Measurements from ENCODE around the gene CHMP4A. TPM values are rescaled to one million over a fixed set of nuclear protein-coding genes. Genes with fewer than 3 reads are reported as not detected.
A peak's percentile ranks its signal among the peaks of the same experiment; 100 is the strongest.
"Not testable (repeated sequence)": the region's sequence is repeated elsewhere in the genome, so short reads cannot be mapped to it uniquely, and the experiment has no call there.

The CHMP4A gene
- total RNA-seq, 2 experiments from 2014 or later = 79.8 to 93.2 TPM

- ChIA-PET POLR2A (no interaction called here), CTCF (interaction anchor here (0.6 to 1.9 kb wide), 4 partner anchors 14 to 361 kb away, joined by 3 to 5 read pairs (median 4); no protein-coding TSS in a partner anchor)
- Mint-ChIP-seq H3K4me1 (peaks cover 13% of the 10 kb centered on the region), H3K9me3 (no peaks in the 10 kb centered on the region), H3K36me3 (ENCODE audit: low read depth) (peaks cover 12% of the 10 kb centered on the region), H3K27ac (no peak overlapping the region), H3K4me3 (no peak overlapping the region), H3K27me3 (no peaks in the 10 kb centered on the region)
- DNase-seq = no peak
Measured at GRCh38 chr14:24255438-24255837, 42.1 kb upstream of the CHMP4A start.

DNA sequence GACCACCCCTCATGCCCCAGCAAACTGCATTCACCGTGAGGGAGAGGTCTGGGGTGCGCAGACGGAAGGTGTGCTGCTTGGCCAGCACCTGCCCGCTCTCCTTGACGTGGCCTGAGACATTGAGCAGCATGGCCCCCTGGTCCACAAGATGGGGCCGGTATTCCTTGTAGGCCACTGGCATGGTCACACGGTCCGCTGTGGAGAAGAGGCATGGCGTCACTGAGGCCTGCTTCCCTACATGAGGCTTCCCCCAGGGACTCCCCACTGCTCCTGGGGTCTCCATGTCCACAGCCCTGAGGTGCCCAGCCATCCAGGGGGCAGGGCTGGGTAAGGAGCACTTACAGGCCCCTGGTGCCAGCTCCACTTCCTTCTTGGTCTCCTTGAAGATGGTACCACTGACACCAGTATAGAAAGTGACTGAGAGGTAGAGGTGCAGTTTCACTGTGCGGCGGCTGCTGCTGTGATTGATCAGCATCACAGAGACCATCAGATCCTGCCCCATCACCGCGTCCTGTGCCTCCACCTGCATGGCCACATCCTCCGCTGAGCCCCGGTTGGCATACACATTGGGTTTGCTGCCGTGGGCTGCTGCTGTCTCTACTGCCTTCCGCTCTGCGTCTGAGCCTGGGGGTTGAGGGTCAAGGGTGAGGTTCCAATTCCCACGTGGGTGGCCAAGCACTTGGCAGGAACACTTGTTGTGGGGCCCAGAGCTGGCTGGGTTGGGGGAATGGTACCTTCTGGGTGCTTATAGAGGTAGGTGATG, 41.5 kb upstream of the CHMP4A start:
- Mint-ChIP-seq H3K36me3 (ENCODE audit: low read depth) (peaks cover 16% of the 10 kb centered on the region), H3K27me3 (no peaks in the 10 kb centered on the region), H3K4me3 (no peak overlapping the region), H3K4me1 (peaks cover 20% of the 10 kb centered on the region), H3K9me3 (no peaks in the 10 kb centered on the region), H3K27ac (no peak overlapping the region)
- no peak for DNase-seq
- CTCF ChIA-PET = interaction anchor here (0.8 to 1.1 kb wide), 2 partner anchors 42 to 79 kb away, joined by 3 to 4 read pairs; no protein-coding TSS in a partner anchor
- POLR2A ChIA-PET = no interaction called here

DNA sequence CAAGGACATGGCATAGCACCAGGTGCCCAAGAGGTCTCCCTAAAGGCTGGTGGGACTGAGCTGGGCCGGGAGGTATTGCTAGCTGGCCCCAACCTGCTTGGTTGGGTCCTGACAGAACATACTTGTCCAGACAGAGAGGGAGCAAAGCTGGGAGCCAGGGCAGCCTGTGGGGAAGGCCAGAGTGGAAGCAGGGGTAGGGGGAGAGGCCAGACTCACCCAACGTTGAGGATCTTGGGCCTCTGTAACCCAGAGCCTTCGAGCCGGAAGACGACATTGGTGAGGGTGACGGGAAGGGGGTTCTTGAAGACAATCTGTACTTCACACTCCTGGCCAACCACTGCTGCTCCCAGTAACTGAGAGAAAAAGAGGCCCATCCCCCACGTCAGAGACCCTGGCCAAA, 40.6 kb upstream of the CHMP4A start:
- no peaks in the 10 kb centered on the region for H3K9me3 Mint-ChIP-seq

GRCh38 chr14:24252289-24253124, 39.2 kb upstream of the CHMP4A start:
- H3K27me3 Mint-ChIP-seq = no peaks in the 10 kb centered on the region
- H3K9me3 Mint-ChIP-seq = no peaks in the 10 kb centered on the region
- no peak overlapping the region for H3K4me3 Mint-ChIP-seq
- POLR2A ChIA-PET = no interaction called here
- no peak for DNase-seq
- H3K36me3 Mint-ChIP-seq (ENCODE audit: low read depth) = peaks cover 29% of the 10 kb centered on the region
- peaks cover 40% of the 10 kb centered on the region for H3K4me1 Mint-ChIP-seq
- CTCF ChIA-PET = interaction anchor here (1.0 to 4.3 kb wide), 6 partner anchors 10 to 57 kb away, joined by 3 to 29 read pairs (median 16); partner anchors contain the start of genes CIDEB, RABGGTA, TINF2 and TM9SF1
- H3K27ac Mint-ChIP-seq = no peak overlapping the region

More for the DNA sequence above, 40.6 kb upstream of the CHMP4A start:
- no peaks in the 10 kb centered on the region for H3K27me3 Mint-ChIP-seq
- POLR2A ChIA-PET = no interaction called here
- no peak overlapping the region for H3K4me3 Mint-ChIP-seq
- H3K4me1 Mint-ChIP-seq = peaks cover 27% of the 10 kb centered on the region
- H3K27ac Mint-ChIP-seq = no peak overlapping the region
- peaks cover 19% of the 10 kb centered on the region for H3K36me3 Mint-ChIP-seq (ENCODE audit: low read depth)
- DNase-seq = no peak
- CTCF ChIA-PET = interaction anchor here (0.6 to 4.3 kb wide), 4 partner anchors 17 to 54 kb away, joined by 3 to 29 read pairs (median 16); partner anchors contain the start of genes CIDEB and RABGGTA

DNA sequence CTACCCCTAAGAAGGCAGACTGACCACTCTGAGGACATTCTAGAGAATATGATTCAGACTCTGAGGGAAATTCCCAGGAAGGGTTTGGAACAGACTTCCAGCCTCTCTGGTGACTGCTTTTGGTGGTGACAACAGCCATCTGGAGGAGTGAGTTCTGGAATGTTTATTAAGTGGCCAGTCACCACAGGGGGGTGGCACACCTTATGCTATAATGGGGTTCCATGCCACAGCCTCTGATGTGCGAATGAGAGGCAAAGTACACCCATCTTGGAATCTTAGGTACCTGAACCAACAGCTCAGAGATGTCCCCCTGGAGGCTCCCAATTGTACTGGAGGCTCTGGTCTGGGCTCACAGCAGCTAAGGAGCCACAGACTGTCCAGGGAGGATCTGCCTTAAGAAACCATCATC, 38.6 kb upstream of the CHMP4A start:
- H3K4me1 Mint-ChIP-seq = peaks cover 43% of the 10 kb centered on the region
- no peaks in the 10 kb centered on the region for H3K9me3 Mint-ChIP-seq
- peak overlapping the region; percentile 28 for H3K27ac Mint-ChIP-seq
- ChIA-PET CTCF (interaction anchor here (1.1 to 4.3 kb wide), 6 partner anchors 9 to 56 kb away, joined by 3 to 29 read pairs (median 16); partner anchors contain the start of genes CIDEB, RABGGTA and TINF2), POLR2A (no interaction called here)
- H3K4me3 Mint-ChIP-seq = no peak overlapping the region
- H3K27me3 Mint-ChIP-seq = no peaks in the 10 kb centered on the region
- peaks cover 30% of the 10 kb centered on the region for H3K36me3 Mint-ChIP-seq (ENCODE audit: low read depth)
- no peak for DNase-seq

- peaks cover 30% of the 10 kb centered on the region for H3K36me3 Mint-ChIP-seq (ENCODE audit: low read depth)
- POLR2A ChIA-PET = no interaction called here
- peak overlapping the region; percentile 33 for H3K4me3 Mint-ChIP-seq
- DNase-seq = no peak
- H3K27ac Mint-ChIP-seq = peak overlapping the region; percentile 76
- CTCF ChIA-PET = interaction anchor here (1.1 to 4.3 kb wide), 9 partner anchors 8 to 82 kb away, joined by 3 to 29 read pairs (median 4); partner anchors contain the start of genes CIDEB, RABGGTA and TINF2
- peaks cover 47% of the 10 kb centered on the region for H3K4me1 Mint-ChIP-seq
- no peaks in the 10 kb centered on the region for H3K9me3 Mint-ChIP-seq
- H3K27me3 Mint-ChIP-seq = no peaks in the 10 kb centered on the region
Measured at GRCh38 chr14:24250354-24250753, 37.1 kb upstream of the CHMP4A start.

DNA sequence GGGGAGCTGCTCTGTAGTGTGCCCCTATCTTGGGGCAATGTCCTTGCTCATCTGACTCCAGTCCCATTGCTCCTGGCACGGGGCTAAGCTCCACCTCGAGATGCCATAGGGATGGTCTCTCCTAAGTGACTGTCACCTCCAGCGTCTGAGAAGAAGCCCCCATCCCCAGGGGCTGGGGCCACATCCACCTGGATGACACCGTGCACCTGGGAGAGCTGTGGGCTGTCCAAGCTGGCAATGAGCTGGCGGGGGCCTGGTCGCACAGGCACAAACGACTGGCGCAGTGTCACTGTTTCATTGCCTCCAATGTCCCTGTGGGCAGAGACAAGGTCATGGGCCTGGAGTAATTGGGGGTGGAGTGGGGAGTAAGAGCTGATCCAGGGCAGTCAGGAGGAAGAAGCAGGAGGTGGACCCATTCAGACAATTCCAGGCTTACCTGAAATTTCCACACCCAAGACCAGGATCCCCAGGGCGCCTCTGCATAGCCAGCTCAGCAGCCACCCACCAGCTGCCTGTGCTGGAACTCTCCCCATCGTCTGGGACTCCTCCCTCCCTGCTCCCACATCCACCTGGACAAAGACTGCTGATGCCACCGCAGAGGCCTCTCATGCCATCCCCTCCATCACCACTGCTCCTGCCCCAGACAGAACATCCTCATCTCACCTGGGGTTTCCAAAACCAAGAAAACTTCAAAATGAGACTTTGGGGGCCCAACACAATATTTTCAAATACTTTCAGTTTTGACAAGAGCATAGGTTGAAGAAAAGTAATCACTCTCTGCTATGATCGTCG, 36.1 kb upstream of the CHMP4A start:
- no peaks in the 10 kb centered on the region for H3K9me3 Mint-ChIP-seq
- peak overlapping the region; percentile 27 for H3K4me3 Mint-ChIP-seq

DNA sequence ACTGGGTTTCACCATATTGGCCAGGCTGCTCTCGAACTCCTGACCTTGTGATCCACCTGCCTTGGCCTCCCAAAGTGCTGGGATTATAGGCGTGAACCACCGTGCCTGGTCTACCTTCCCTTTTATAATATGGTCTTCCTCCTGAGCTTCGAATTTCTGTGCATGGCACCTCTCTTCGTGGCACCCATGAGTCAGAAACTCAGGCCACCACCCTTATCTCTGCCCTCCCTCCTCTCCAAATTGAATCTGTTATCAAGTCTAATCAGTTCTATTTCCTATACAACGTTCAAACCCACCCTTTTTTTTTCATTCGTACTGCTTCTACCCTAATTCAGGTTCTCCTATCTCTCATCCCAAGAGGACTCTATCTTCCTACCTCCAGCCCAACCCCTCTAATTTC, 34.1 kb upstream of the CHMP4A start:
- peak overlapping the region; percentile 28 for H3K4me3 Mint-ChIP-seq
- peaks cover 63% of the 10 kb centered on the region for H3K4me1 Mint-ChIP-seq
- H3K36me3 Mint-ChIP-seq (ENCODE audit: low read depth) = peaks cover 28% of the 10 kb centered on the region
- no peak for DNase-seq
- H3K27me3 Mint-ChIP-seq = no peaks in the 10 kb centered on the region
- ChIA-PET POLR2A (interaction anchor here (0.6 to 1.1 kb wide), 4 partner anchors 23 to 139 kb away, joined by 3 to 11 read pairs (median 3); partner anchors contain the start of genes CIDEB and RABGGTA), CTCF (interaction anchor here (0.7 to 3.3 kb wide), 15 partner anchors 10 to 184 kb away, joined by 3 to 17 read pairs (median 7); partner anchors contain the start of genes CIDEB, MDP1 and RABGGTA)
- H3K9me3 Mint-ChIP-seq = no peaks in the 10 kb centered on the region
- H3K27ac Mint-ChIP-seq = peak overlapping the region; percentile 98

More for the DNA sequence above, 36.1 kb upstream of the CHMP4A start:
- peaks cover 52% of the 10 kb centered on the region for H3K4me1 Mint-ChIP-seq
- H3K27ac Mint-ChIP-seq = peak overlapping the region; percentile 76
- DNase-seq = no peak
- H3K36me3 Mint-ChIP-seq (ENCODE audit: low read depth) = peaks cover 33% of the 10 kb centered on the region
- ChIA-PET CTCF (interaction anchor here (1.0 to 2.1 kb wide), 7 partner anchors 9 to 50 kb away, joined by 3 to 7 read pairs (median 4); partner anchors contain the start of genes DHRS1, NOP9 and RABGGTA), POLR2A (no interaction called here)
- H3K27me3 Mint-ChIP-seq = no peaks in the 10 kb centered on the region

GRCh38 chr14:24246765-24247212, 33.5 kb upstream of the CHMP4A start:
- H3K4me1 Mint-ChIP-seq = peaks cover 63% of the 10 kb centered on the region
- no peaks in the 10 kb centered on the region for H3K9me3 Mint-ChIP-seq
- ChIA-PET CTCF (interaction anchor here (0.7 to 3.3 kb wide), 15 partner anchors 9 to 387 kb away, joined by 3 to 17 read pairs (median 7); partner anchors contain the start of genes CIDEB, IRF9, MDP1 and RABGGTA), POLR2A (interaction anchor here (0.5 to 1.0 kb wide), 3 partner anchors 24 to 138 kb away, joined by 3 to 11 read pairs (median 3); partner anchors contain the start of genes PSME2, RABGGTA and RNF31)
- H3K4me3 Mint-ChIP-seq = peak overlapping the region; percentile 63
- H3K27ac Mint-ChIP-seq = peak overlapping the region; percentile 98
- H3K27me3 Mint-ChIP-seq = no peaks in the 10 kb centered on the region
- peak; percentile 64 for DNase-seq
- H3K36me3 Mint-ChIP-seq (ENCODE audit: low read depth) = peaks cover 31% of the 10 kb centered on the region

DNA sequence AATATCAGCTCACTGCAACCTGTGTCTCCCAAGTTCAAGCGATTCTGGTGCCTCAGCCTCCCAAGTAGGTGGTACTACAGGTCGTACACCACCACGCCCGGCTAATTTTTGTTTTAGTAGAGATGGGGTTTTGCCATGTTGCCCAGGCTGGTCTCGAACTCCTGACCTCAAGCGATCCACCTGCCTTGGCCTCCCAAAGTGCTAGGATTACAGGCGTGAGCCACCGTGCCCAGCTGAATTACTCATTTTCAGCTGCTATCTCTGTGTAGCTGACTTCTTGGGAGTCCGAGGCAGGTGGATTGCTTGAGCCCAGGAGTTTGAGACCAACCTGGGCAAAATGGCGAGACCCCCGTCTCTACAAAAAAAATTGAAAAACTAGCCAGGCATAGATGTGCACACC, 32.1 kb upstream of the CHMP4A start:
- CTCF ChIA-PET = interaction anchor here (0.6 to 3.3 kb wide), 10 partner anchors 16 to 1211 kb away, joined by 3 to 17 read pairs (median 7); partner anchors contain the start of genes CIDEB, LTB4R2, MDP1 and RABGGTA
- not testable (repeated sequence) for H3K27me3 Mint-ChIP-seq, H3K4me3 Mint-ChIP-seq, H3K9me3 Mint-ChIP-seq, DNase-seq
- H3K27ac Mint-ChIP-seq = peak overlapping the region; percentile 80
- peaks cover 57% of the 10 kb centered on the region for H3K4me1 Mint-ChIP-seq
- peaks cover 33% of the 10 kb centered on the region for H3K36me3 Mint-ChIP-seq (ENCODE audit: low read depth)
- POLR2A ChIA-PET = interaction anchor here (0.9 kb wide), 1 partner anchor 26 kb away, joined by 3 read pairs; the partner anchor contains the start of gene RABGGTA

- peak overlapping the region; percentile 95 for H3K4me3 Mint-ChIP-seq
- ChIA-PET POLR2A (interaction anchor here (1.4 to 2.0 kb wide), 4 partner anchors 28 to 129 kb away, joined by 3 to 10 read pairs (median 6); partner anchors contain the start of genes DCAF11, NRL and RABGGTA), CTCF (interaction anchor here (0.6 to 4.2 kb wide), 30 partner anchors 9 to 499 kb away, joined by 3 to 93 read pairs (median 7); partner anchors contain the start of genes CHMP4A, CIDEB, DHRS1 and GMPR2)
- no peak for DNase-seq
- H3K27ac Mint-ChIP-seq = peak overlapping the region; percentile 100
- H3K9me3 Mint-ChIP-seq = no peaks in the 10 kb centered on the region
- H3K27me3 Mint-ChIP-seq = no peaks in the 10 kb centered on the region
- H3K36me3 Mint-ChIP-seq (ENCODE audit: low read depth) = peaks cover 42% of the 10 kb centered on the region
- H3K4me1 Mint-ChIP-seq = peaks cover 59% of the 10 kb centered on the region
Measured at GRCh38 chr14:24243336-24243836, 30.1 kb upstream of the CHMP4A start.
